Upper lobe of left lung (tissue), 6 donors: ENCODE measurements around the gene GPD2. TPM values are rescaled to one million over a fixed set of nuclear protein-coding genes. Genes with fewer than 3 reads are reported as not detected.

ENCODE experiments used
- ATAC-seq, 2 donors: fragments of 200-7000 bp; cut with Tn5 transposase; one replicate each; pipeline ENCODE4 v1.9.1; 2022; ENCODE audit warnings: mild to moderate bottlenecking in 2 of 2, moderate library complexity in 2 of 2; ENCODE audit not compliant: low FRiP score in 2 of 2
- DNase-seq, 2 donors: peaks; one replicate each; pipeline ENCODE4 v3.0.0-alpha.2; 2019 to 2020
- H3K27ac ChIP-seq, 4 donors: fragments of 200-600 bp; sonication (generic); one replicate each; pipeline ENCODE4 v1.5.1; 2016 to 2019
- H3K27me3 ChIP-seq, 4 donors: fragments of 200-600 bp; sonication (generic); one replicate each; pipeline ENCODE4 v1.5.1; 2017 to 2019
- H3K36me3 ChIP-seq, 4 donors: fragments of 200-600 bp; sonication (generic); one replicate each; pipeline ENCODE4 v1.5.1; 2016 to 2019
- H3K4me1 ChIP-seq, 4 donors: fragments of 200-600 bp; sonication (generic); one replicate each; pipeline ENCODE4 v1.5.1; 2018 to 2019
- H3K4me3 ChIP-seq, 4 donors: fragments of 200-600 bp; sonication (generic); one replicate each; pipeline ENCODE4 v1.5.1; 2017 to 2019; ENCODE audit warnings: mild to moderate bottlenecking in 2 of 4, moderate library complexity in 1 of 4
- H3K9me3 ChIP-seq, 4 donors: fragments of 200-600 bp; sonication (generic); one replicate each; pipeline ENCODE4 v1.5.1; 2018 to 2019
- CTCF ChIP-seq, 6 experiments: fragments of 450-650 bp in 4 of 6; fragments of 200-600 bp in 2 of 6; sonication (generic) in 2 of 6; IDR thresholded peaks; one replicate each; pipeline ENCODE4 v1.5.1; 2016 to 2019; ENCODE audit warnings: antibody characterized with exemption in 6 of 6
- EP300 ChIP-seq, 4 donors: sonication (generic); formaldehyde crosslinking; IDR thresholded peaks; one replicate each; pipeline ENCODE4 v1.5.1; 2017; ENCODE audit warnings: antibody characterized with exemption in 4 of 4, control low read depth in 2 of 4
- POLR2A ChIP-seq, 4 donors: fragments of 450-650 bp; IDR thresholded peaks; one replicate each; pipeline ENCODE4 v1.5.1; 2016 to 2017; ENCODE audit warnings: antibody characterized with exemption in 4 of 4, mild to moderate bottlenecking in 2 of 4
- POLR2AphosphoS5 ChIP-seq, 2 donors: sonication (generic); formaldehyde crosslinking; IDR thresholded peaks; one replicate each; pipeline ENCODE4 v1.5.1; 2017; ENCODE audit warnings: antibody characterized with exemption in 2 of 2
- WGBS, 2 donors: methylation state at CpG; one replicate each; pipeline ENCODE4 v1.1.5; 2017 to 2018; 5-methylcytosine and 5-hydroxymethylcytosine counted together
- total RNA-seq, 6 donors: library from RNA; depleted of rRNA in 4 of 6; stranded (reverse); fragments of >200 nt in 4 of 6; gene quantifications; one replicate each; pipeline versions ENCODE4 v1.1.0 to v1.2.1, GENCODE V29; 2016 to 2021
- donor health status: DM: no; HTN: no; CAD: no; lungs with moderate emphysema.
- donor health status: DM: no; HTN: yes; CAD: no; lungs with severe emphysema.

GPD2 gene
- total RNA-seq, 6 donors from 2014 or later: 37.6 to 142 (median 44.2) TPM

DNA sequence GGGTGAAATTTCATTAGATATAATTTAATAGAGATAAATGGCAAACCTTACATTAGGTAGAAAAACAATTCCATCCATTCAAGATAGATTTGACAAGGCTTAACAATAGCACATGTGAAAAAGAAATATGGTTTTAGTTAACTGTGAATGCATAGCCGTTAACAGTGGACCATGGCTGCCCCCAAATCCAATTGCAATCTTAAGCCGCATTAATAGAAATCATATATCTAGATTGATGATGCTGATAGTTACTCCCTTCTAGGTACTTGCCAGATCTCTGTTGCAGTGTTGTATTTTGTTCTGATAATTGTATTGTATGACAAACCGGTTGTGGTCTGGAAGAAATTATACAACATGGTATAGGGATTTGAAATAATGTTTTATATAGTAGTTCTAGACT lies 139.8 kb downstream of the GPD2 start:
- 64 to 96% methylated on average over 3 of the region's 3 CpGs for WGBS, 2 donors
- ATAC-seq: no peak
- no peak for TF ChIP-seq CTCF (IDR thresholded peaks at IDR 0.05)
- no peak for TF ChIP-seq EP300 (IDR thresholded peaks at IDR 0.05)
- no peak for TF ChIP-seq POLR2AphosphoS5 (IDR thresholded peaks at IDR 0.05)
- no peak for TF ChIP-seq POLR2A (IDR thresholded peaks at IDR 0.05)
- peaks cover 0 to 22% (median 3%) of the 10 kb centered on the region in 4 donors for H3K36me3 ChIP-seq
- no peak overlapping the region for H3K4me3 ChIP-seq
- H3K27me3 ChIP-seq: no peaks in the 10 kb centered on the region
- H3K27ac ChIP-seq: no peak overlapping the region
- no peaks in the 10 kb centered on the region for H3K9me3 ChIP-seq
- no peak for DNase-seq
- no peaks in the 10 kb centered on the region for H3K4me1 ChIP-seq

DNA sequence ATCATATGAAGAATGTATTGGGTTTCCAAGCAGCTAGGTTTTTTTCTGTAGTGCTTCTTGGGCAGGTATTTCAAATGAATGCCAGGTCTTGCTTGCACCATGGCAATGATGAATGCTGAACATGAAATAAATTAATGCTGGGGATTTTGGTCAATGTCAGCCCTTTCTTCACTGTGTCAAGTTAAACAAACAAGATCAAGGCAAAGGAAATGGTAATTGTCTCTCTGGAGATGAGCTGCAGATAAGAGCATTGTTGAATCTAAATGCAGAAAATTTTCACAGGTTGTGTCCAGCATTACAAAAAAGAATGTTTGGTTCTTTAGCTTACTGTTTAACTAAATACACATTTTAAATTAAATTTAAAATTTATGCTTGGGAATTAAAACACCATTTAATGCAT lies 144.3 kb downstream of the GPD2 start:
- H3K27me3 ChIP-seq: no peaks in the 10 kb centered on the region
- TF ChIP-seq CTCF (IDR thresholded peaks at IDR 0.05) (no peak), POLR2AphosphoS5 (IDR thresholded peaks at IDR 0.05) (no peak), EP300 (IDR thresholded peaks at IDR 0.05) (no peak), POLR2A (IDR thresholded peaks at IDR 0.05) (no peak)
- ATAC-seq (no peak), DNase-seq (no peak)
- H3K4me1 ChIP-seq: no peaks in the 10 kb centered on the region
- H3K9me3 ChIP-seq: no peaks in the 10 kb centered on the region
- peaks cover 0 to 27% (median 0%) of the 10 kb centered on the region in 4 donors for H3K36me3 ChIP-seq
- H3K27ac ChIP-seq: no peak overlapping the region
- no peak overlapping the region for H3K4me3 ChIP-seq

DNA sequence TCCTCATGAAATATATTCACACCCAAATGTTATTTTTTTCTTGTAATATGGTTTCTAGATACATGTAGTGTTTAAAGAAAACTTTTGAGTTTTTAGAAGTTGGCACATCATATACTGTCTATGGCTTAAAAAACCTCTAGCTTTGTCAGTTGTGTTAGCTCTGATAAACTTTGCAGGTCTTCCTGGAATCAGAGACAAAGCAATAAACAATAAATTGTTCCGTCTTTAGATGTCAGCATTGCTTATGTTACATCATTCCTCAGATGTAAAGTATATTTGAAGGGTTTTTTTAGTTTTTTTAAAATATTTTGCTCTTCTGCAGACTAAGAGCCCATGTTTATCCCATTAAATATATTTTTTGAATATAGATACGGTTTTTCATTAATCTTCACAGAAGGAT lies 145.1 kb downstream of the GPD2 start:
- Histone ChIP-seq H3K4me3 (no peak overlapping the region), H3K36me3 (peaks cover 0 to 27% (median 0%) of the 10 kb centered on the region in 4 donors), H3K9me3 (no peaks in the 10 kb centered on the region), H3K4me1 (no peaks in the 10 kb centered on the region), H3K27ac (no peak overlapping the region), H3K27me3 (no peaks in the 10 kb centered on the region)
- ATAC-seq (no peak), DNase-seq (no peak)
- WGBS, 2 donors: 79 to 82% methylated on average over 2 of the region's 2 CpGs
- TF ChIP-seq POLR2AphosphoS5 (IDR thresholded peaks at IDR 0.05): no peak
- no peak for TF ChIP-seq POLR2A (IDR thresholded peaks at IDR 0.05)
- no peak for TF ChIP-seq EP300 (IDR thresholded peaks at IDR 0.05)
- TF ChIP-seq CTCF (IDR thresholded peaks at IDR 0.05): no peak

- TF ChIP-seq EP300 (IDR thresholded peaks at IDR 0.05) (no peak), POLR2A (IDR thresholded peaks at IDR 0.05) (no peak), CTCF (IDR thresholded peaks at IDR 0.05) (no peak), POLR2AphosphoS5 (IDR thresholded peaks at IDR 0.05) (no peak)
- H3K4me3 ChIP-seq: no peak overlapping the region
- 100% methylated on average over 1 of the region's 1 CpG for WGBS, 2 donors
- DNase-seq (no peak), ATAC-seq (no peak)
- H3K27me3 ChIP-seq: no peaks in the 10 kb centered on the region
- peaks cover 0 to 20% (median 0%) of the 10 kb centered on the region in 4 donors for H3K36me3 ChIP-seq
- H3K4me1 ChIP-seq: peaks cover 0 to 6% (median 0%) of the 10 kb centered on the region in 4 donors
- H3K9me3 ChIP-seq: no peaks in the 10 kb centered on the region
- no peak overlapping the region for H3K27ac ChIP-seq
These were observed 149.3 kb downstream of the GPD2 start for GRCh38 chr2:156585457-156585856.

DNA sequence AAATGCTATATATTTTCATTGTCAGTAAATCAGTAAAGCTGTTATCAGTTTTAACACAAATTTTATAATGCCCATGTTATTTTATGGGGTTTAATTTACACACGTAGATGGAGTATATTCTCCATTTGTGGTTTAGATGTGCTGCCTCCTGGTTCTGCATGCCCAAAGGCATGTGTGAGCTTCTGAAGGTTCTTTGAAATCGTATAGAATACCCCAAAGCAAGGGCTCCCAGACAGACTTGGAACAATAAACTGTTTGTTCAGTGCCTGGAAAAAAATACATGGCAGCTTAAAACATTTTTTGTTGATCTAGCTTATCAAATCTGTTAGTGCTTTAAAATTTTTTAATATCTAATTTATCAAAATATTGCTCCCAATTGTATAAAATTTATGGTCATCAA lies 150.4 kb downstream of the GPD2 start:
- Histone ChIP-seq H3K9me3 (no peaks in the 10 kb centered on the region), H3K27me3 (no peaks in the 10 kb centered on the region), H3K4me3 (no peak overlapping the region), H3K36me3 (peaks cover 0 to 20% (median 0%) of the 10 kb centered on the region in 4 donors), H3K27ac (no peak overlapping the region), H3K4me1 (peaks cover 0 to 6% (median 0%) of the 10 kb centered on the region in 4 donors)
- no peak for DNase-seq
- no peak for ATAC-seq
- WGBS, 2 donors: 92 to 98% methylated on average over 2 of the region's 2 CpGs
- TF ChIP-seq EP300 (IDR thresholded peaks at IDR 0.05) (no peak), CTCF (IDR thresholded peaks at IDR 0.05) (no peak), POLR2AphosphoS5 (IDR thresholded peaks at IDR 0.05) (no peak), POLR2A (IDR thresholded peaks at IDR 0.05) (no peak)
